IMR-90 (cell line): ENCODE results near the gene SLC26A3. TPM values are rescaled to one million over a fixed set of nuclear protein-coding genes. Genes with fewer than 3 reads are reported as not detected.

Experiments
- ATAC-seq: fragments of 200-7000 bp; cut with Tn5 transposase; 2 replicates; pipeline ENCODE4 v1.9.1; 2020; ENCODE audit warnings: low read depth, mild to moderate bottlenecking, moderate library complexity
- BruUV-seq: library from RNA; stranded (reverse); fragments of 400-500 nt; replicated peaks from 2 replicates; lab custom pipeline; 2021; lab: Mats Ljungman, UMichigan
- CTCF ChIA-PET: fragments of 300-600 bp; formaldehyde crosslinking; extraction: SDS; loops from one replicate; lab custom pipeline; 2021; ENCODE audit warnings: antibody characterized with exemption; lab: Yijun Ruan, JAX
- POLR2A ChIA-PET: fragments of 300-600 bp; sonication (Branson Sonifier 250); formaldehyde crosslinking; loops from one replicate; lab custom pipeline; 2022; ENCODE audit warnings: antibody characterized with exemption; ENCODE audit not compliant: unreplicated experiment; lab: Charles Lee
- DNase-seq: peaks from one replicate; pipeline ENCODE4 v3.0.0; 2013
- H2AFZ ChIP-seq: replicated peaks from 2 replicates; pipeline ENCODE3; 2013; ENCODE audit warnings: low read length, mild to moderate bottlenecking; ENCODE audit not compliant: poor library complexity
- H2AK5ac ChIP-seq: 2 replicates; pipeline ENCODE4 v1.6.1; 2013; ENCODE audit warnings: low read depth, low read length, inconsistent platforms
- H2AK9ac ChIP-seq: replicated peaks from 2 replicates; pipeline ENCODE3; 2013; ENCODE audit warnings: mild to moderate bottlenecking, low read depth, low read length, moderate library complexity; ENCODE audit not compliant: poor library complexity
- H2BK120ac ChIP-seq: 2 replicates; pipeline ENCODE4 v1.6.1; 2013; ENCODE audit warnings: low read depth, low read length, inconsistent platforms
- H2BK15ac ChIP-seq: 3 replicates; pipeline ENCODE4 v1.6.1; 2013; ENCODE audit warnings: low read depth, low read length, inconsistent platforms
- H2BK20ac ChIP-seq: 2 replicates; pipeline ENCODE4 v1.6.1; 2013; ENCODE audit warnings: low read depth, mild to moderate bottlenecking, inconsistent platforms, low read length, moderate library complexity
- H2BK5ac ChIP-seq: 2 replicates; pipeline ENCODE4 v1.6.1; 2013; ENCODE audit warnings: mild to moderate bottlenecking, low read depth, low read length, inconsistent platforms; ENCODE audit not compliant: poor library complexity, severe bottlenecking
- H3K14ac ChIP-seq: replicated peaks from 2 replicates; pipeline ENCODE4 v1.6.1; 2013; ENCODE audit warnings: low read depth, low read length, inconsistent platforms
- H3K18ac ChIP-seq: 2 replicates; pipeline ENCODE4 v1.6.1; 2013; ENCODE audit warnings: low read depth, low read length, control low read depth
- H3K23ac ChIP-seq: 2 replicates; pipeline ENCODE4 v1.6.1; 2013; ENCODE audit warnings: low read depth, low read length, inconsistent platforms
- H3K27ac ChIP-seq: 2 replicates; pipeline ENCODE4 v1.5.1; 2013; ENCODE audit warnings: mild to moderate bottlenecking, control low read depth, low read length; ENCODE audit not compliant: insufficient read depth
- H3K27me3 ChIP-seq: 2 replicates; pipeline ENCODE4 v1.6.1; 2013; ENCODE audit warnings: low read length; ENCODE audit not compliant: control insufficient read depth, insufficient read depth
- H3K36me3 ChIP-seq: 2 replicates; pipeline ENCODE4 v1.6.1; 2013; ENCODE audit warnings: low read length, mixed read lengths; ENCODE audit not compliant: control insufficient read depth, insufficient read depth
- H3K4ac ChIP-seq: 2 replicates; pipeline ENCODE4 v1.6.1; 2013; ENCODE audit warnings: low read depth, low read length, inconsistent platforms
- H3K4me1 ChIP-seq: 2 replicates; pipeline ENCODE4 v1.6.1; 2013; ENCODE audit warnings: low read length, mixed read lengths; ENCODE audit not compliant: control insufficient read depth, insufficient read depth
- H3K4me2 ChIP-seq: 2 replicates; pipeline ENCODE4 v1.6.1; 2013; ENCODE audit warnings: low read depth, mild to moderate bottlenecking, control low read depth, low read length, moderate library complexity
- H3K4me3 ChIP-seq: 2 replicates; pipeline ENCODE4 v1.5.1; 2013; ENCODE audit warnings: low read depth, mild to moderate bottlenecking, control low read depth, low read length, moderate library complexity; ENCODE audit not compliant: insufficient read depth
- H3K56ac ChIP-seq: 2 replicates; pipeline ENCODE4 v1.6.1; 2013; ENCODE audit warnings: low read length, inconsistent platforms; ENCODE audit not compliant: insufficient read depth; ENCODE audit errors: extremely low read depth
- H3K79me1 ChIP-seq, 2 experiments: 2 replicates each; pipeline ENCODE4 v1.6.1; 2013; ENCODE audit warnings: low read length in 2 of 2, inconsistent platforms in 1 of 2, low read depth in 1 of 2
- H3K9ac ChIP-seq: 2 replicates; pipeline ENCODE4 v1.6.1; 2013; ENCODE audit warnings: low read depth, low read length, control low read depth
- H3K9me1 ChIP-seq: 2 replicates; pipeline ENCODE4 v1.6.1; 2013; ENCODE audit warnings: low read length, inconsistent platforms; ENCODE audit not compliant: insufficient read depth
- H3K9me3 ChIP-seq: 2 replicates; pipeline ENCODE4 v1.6.1; 2013; ENCODE audit warnings: low read length; ENCODE audit not compliant: control insufficient read depth, insufficient read depth
- H4K20me1 ChIP-seq: 2 replicates; pipeline ENCODE4 v1.6.1; 2013; ENCODE audit warnings: low read length, inconsistent platforms; ENCODE audit not compliant: insufficient read depth
- H4K5ac ChIP-seq: 2 replicates; pipeline ENCODE4 v1.6.1; 2013; ENCODE audit warnings: mild to moderate bottlenecking, low read depth, low read length, control low read depth
- H4K8ac ChIP-seq, 2 experiments: 2 replicates each; pipeline ENCODE4 v1.6.1; 2013; ENCODE audit warnings: low read depth in 2 of 2, low read length in 2 of 2, control low read depth in 1 of 2, inconsistent platforms in 1 of 2
- H4K91ac ChIP-seq: 2 replicates; pipeline ENCODE4 v1.6.1; 2013; ENCODE audit warnings: low read depth, low read length, inconsistent platforms; ENCODE audit not compliant: insufficient read depth
- CTCF ChIP-seq: conservative IDR thresholded peaks from 2 replicates; pipeline ENCODE4 v1.5.1; 2012; ENCODE audit warnings: mild to moderate bottlenecking, low read depth, low read length, improper control_type of control experiment
- WGBS, 2 experiments: methylation state at CpG; one replicate each; pipeline versions ENCODE4 v1.1.5 to v1.1.7; 2013; ENCODE audit warnings: missing lambda C conversion rate in 2 of 2; ENCODE audit not compliant: insufficient read length in 1 of 2; ENCODE audit errors: extremely low coverage in 2 of 2; 5-methylcytosine and 5-hydroxymethylcytosine counted together
- dilution Hi-C: fragments of 300-500 bp; cut with HindIII; formaldehyde crosslinking; loops from one replicate; pipeline ENCODE4 v1.14.3; 2018; ENCODE audit warnings: low sequenced_read_pairs; ENCODE audit not compliant: unreplicated experiment
- in situ Hi-C: fragments of 300-500 bp; cut with MboI; formaldehyde crosslinking; loops from 3 replicates; pipeline ENCODE4 v1.14.3; 2019; ENCODE audit warnings: low sequenced_read_pairs, inconsistent platforms, mixed read lengths
- intact Hi-C: fragments of 100-400 bp; cut with micrococcal nuclease; formaldehyde crosslinking; loops from 2 replicates; pipeline ENCODE4 v1.10.0; 2022
- polyA plus RNA-seq, 3 experiments: library from polyadenylated mRNA; depleted of rRNA; stranded (reverse); fragments of >200 nt; gene quantifications; 2 replicates each; pipeline ENCODE4 v1.2.3, GENCODE V29; 2012; ENCODE audit warnings: low replicate concordance in 1 of 3
- total RNA-seq: library from RNA; depleted of rRNA; stranded (reverse); fragments of >200 nt; gene quantifications from 2 replicates; pipeline ENCODE4 v1.2.3, GENCODE V29; 2012

Gene SLC26A3
- total and polyA plus RNA-seq, 2 of the 4 experiments (the other 2 are of a cell fraction): not detected

- Histone ChIP-seq H3K27ac (no peak overlapping the region), H3K23ac (no peak overlapping the region), H3K36me3 (no peaks in the 10 kb centered on the region), H3K18ac (no peak overlapping the region), H2AK9ac (no peak overlapping the region), H3K4ac (no peak overlapping the region), H2BK5ac (no peak overlapping the region), H3K27me3 (peaks cover 17% of the 10 kb centered on the region), H2BK20ac (no peak overlapping the region), H3K56ac (no peak overlapping the region), H3K9me3 (no peaks in the 10 kb centered on the region), H2BK120ac (no peak overlapping the region), H3K4me3 (no peak overlapping the region), H4K8ac (no peak overlapping the region), H3K4me2 (no peak overlapping the region), H2AK5ac (no peak overlapping the region), H3K9me1 (no peaks in the 10 kb centered on the region), H3K4me1 (no peaks in the 10 kb centered on the region), H4K20me1 (no peaks in the 10 kb centered on the region), H3K9ac (no peak overlapping the region), H3K14ac (no peak overlapping the region), H3K79me1 (no peaks in the 10 kb centered on the region), H4K5ac (no peak overlapping the region), H2BK15ac (no peak overlapping the region), H2AFZ (no peak overlapping the region), H4K91ac (no peak overlapping the region)
- intact Hi-C loops: no loop called here
- no TSS peak for BruUV-seq
- no peak for TF ChIP-seq CTCF
- in situ Hi-C loops: no loop called here
- ATAC-seq (no peak), DNase-seq (no peak)
- CTCF ChIA-PET: no interaction called here
- POLR2A ChIA-PET: no interaction called here
- no CpG with 5 or more reads among the region's 4 CpGs for WGBS, 2 experiments
- dilution Hi-C loops: no loop called here
These were observed 24.7 kb downstream of the SLC26A3 start for GRCh38 chr7:107778283-107778682.
